ENCODE results near the gene ANKRD33B. TPM values are rescaled to one million over a fixed set of nuclear protein-coding genes. Genes with fewer than 3 reads are reported as not detected.

Gene ANKRD33B
- total and polyA plus RNA-seq, 2 of the 13 experiments (the other 11 are each of a cell fraction or from before 2014, with no cell fraction given) = 0.02 TPM; not detected in 1

DNA sequence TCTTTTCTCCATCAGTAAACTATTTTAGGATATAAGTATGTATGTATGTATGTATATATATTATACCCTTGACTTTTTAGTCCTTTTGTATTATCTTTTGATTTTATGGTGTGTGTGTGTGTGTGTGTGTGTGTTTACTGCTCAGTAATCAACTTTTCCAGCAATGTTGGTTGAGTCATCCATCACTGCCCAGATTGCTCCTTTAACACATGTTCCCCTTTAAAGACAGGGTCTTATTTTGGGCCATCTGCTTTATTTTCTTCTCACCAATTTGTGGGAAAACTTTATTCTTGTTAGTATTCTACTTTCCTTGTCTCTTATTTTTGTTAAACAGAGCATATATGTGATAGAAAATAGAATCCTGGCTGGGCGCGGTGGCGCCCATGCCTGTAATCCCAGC is 28.1 kb downstream of the ANKRD33B start (continued):
- no peak for TF ChIP-seq RAD21 (CRISPR knock-in tag; IDR thresholded peaks at IDR 0.05)
- TF ChIP-seq PPARG (CRISPR knock-in tag; conservative IDR thresholded peaks at IDR 0.05) = no peak

DNA sequence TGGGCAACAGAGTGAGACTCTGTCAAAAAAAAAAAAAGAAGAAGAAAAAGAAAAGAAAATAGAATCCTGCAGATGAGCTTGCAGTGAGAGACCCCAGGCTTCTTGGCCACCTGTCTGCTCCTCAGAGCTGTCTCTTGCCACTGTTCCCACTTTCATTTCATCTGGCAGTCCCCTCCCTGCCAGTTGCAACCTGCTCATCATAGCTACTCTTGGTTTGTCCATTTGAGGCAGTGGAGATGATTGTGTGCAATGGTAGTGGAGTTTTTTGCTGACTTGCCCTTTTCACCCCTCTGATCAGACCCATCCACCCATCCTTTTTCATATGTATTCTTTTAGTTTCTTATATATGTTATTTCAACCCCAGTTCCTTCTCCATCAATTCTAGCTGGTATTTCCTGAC is 28.7 kb downstream of the ANKRD33B start:
- Histone ChIP-seq H3K36me3 (replicated peaks in 1 of 2; ENCODE audit: control insufficient read depth in 1 of 2, insufficient read depth in 2 of 2, low read length in 2 of 2) (no peaks in the 10 kb centered on the region), H3K4me3 (replicated peaks in 1 of 3; ENCODE audit: insufficient read depth in 1 of 3, low read depth in 2 of 3, low read length in 3 of 3) (no peak overlapping the region), H2AFZ (ENCODE audit: low read length) (no peak overlapping the region), H3K9me3 (ENCODE audit: low read length) (no peaks in the 10 kb centered on the region), H3K27ac (ENCODE audit: extremely low read length, insufficient read depth, low read length) (no peak overlapping the region), H3K79me2 (ENCODE audit: insufficient read depth, low read length) (no peaks in the 10 kb centered on the region), H3K4me2 (ENCODE audit: low read depth, low read length) (no peak overlapping the region), H4K20me1 (ENCODE audit: insufficient read depth, low read length) (no peaks in the 10 kb centered on the region), H3K4me1 (ENCODE audit: insufficient read depth, low read length) (0 out of 2 replicates have a peak, but pooled peaks cover 16% of the 10 kb centered on the region), H3K9ac (ENCODE audit: insufficient read depth, low read depth, low read length) (no peak overlapping the region), H3K27me3 (ENCODE audit: control insufficient read depth in 1 of 2, insufficient read depth in 2 of 2, low read length in 2 of 2) (no peaks in the 10 kb centered on the region)
- POLR2A ChIA-PET = no interaction called here
- no TSS peak for BruUV-seq (replicated peaks)
- intact Hi-C loops (cut with micrococcal nuclease; ENCODE audit: unreplicated experiment) = no loop called here
- CTCF ChIA-PET (ENCODE audit: low intra/inter-chr PET ratio, low total read pairs) = no interaction called here
- no peak for FAIRE-seq
- DNase-seq (ENCODE audit: low spot score) = no peak
- ATAC-seq = no peak
- TF ChIP-seq TSC22D2 (CRISPR knock-in tag; IDR thresholded peaks at IDR 0.05; ENCODE audit: borderline replicate concordance) (no peak), ZNF746 (CRISPR knock-in tag; IDR thresholded peaks at IDR 0.05) (no peak), HOXD1 (CRISPR knock-in tag; IDR thresholded peaks at IDR 0.05) (no peak), POGZ (CRISPR knock-in tag; IDR thresholded peaks at IDR 0.05) (no peak), ZNF670 (CRISPR knock-in tag; IDR thresholded peaks at IDR 0.05; ENCODE audit: borderline replicate concordance) (no peak), ZNF747 (CRISPR knock-in tag; IDR thresholded peaks at IDR 0.05; ENCODE audit: borderline replicate concordance) (no peak), MIER3 (CRISPR knock-in tag; IDR thresholded peaks at IDR 0.05; ENCODE audit: borderline replicate concordance) (no peak), MAFK (conservative IDR thresholded peaks at IDR 0.05 in 1 of 2, IDR thresholded peaks at IDR 0.05 in 1 of 2; ENCODE audit: low read length in 2 of 2) (peak; percentile 88 to 93), ZNF775 (CRISPR knock-in tag; IDR thresholded peaks at IDR 0.05; ENCODE audit: borderline replicate concordance) (no peak), MTA3 (CRISPR knock-in tag; IDR thresholded peaks at IDR 0.05) (no peak), MAFF (IDR thresholded peaks at IDR 0.05; ENCODE audit: low read depth, low read length) (peak; percentile 90)
- in situ Hi-C loops (cut with HindIII; ENCODE audit: extremely low pct_ligation_motif_present, low pct_unique_long_range_greater_than_20kb) = no loop called here
